Gastroesophageal sphincter (tissue), 3 donors: Measurements from ENCODE around the gene JARID2.

Source experiments
- EP300 ChIP-seq: sonication (generic); formaldehyde crosslinking; IDR thresholded peaks from one replicate; pipeline ENCODE4 v1.6.1; 2017; ENCODE audit warnings: antibody characterized with exemption, mild to moderate bottlenecking
- POLR2A ChIP-seq, 2 donors: fragments of 450-650 bp; IDR thresholded peaks; one replicate each; pipeline ENCODE4 v1.6.1; 2017; ENCODE audit warnings: antibody characterized with exemption in 2 of 2, mild to moderate bottlenecking in 2 of 2, moderate library complexity in 1 of 2
- POLR2AphosphoS5 ChIP-seq: sonication (generic); formaldehyde crosslinking; IDR thresholded peaks from one replicate; pipeline ENCODE4 v1.6.1; 2017; ENCODE audit warnings: antibody characterized with exemption
- TF ChIP-seq, protein P1 (sequence below), 4 experiments: fragments of 200-600 bp in 2 of 4; fragments of 450-650 bp in 2 of 4; sonication (generic) in 1 of 4; IDR thresholded peaks; one replicate each; pipeline ENCODE4 v1.5.1; 2017 to 2019; ENCODE audit warnings: antibody characterized with exemption in 4 of 4, mild to moderate bottlenecking in 2 of 4, moderate library complexity in 2 of 4

DNA sequence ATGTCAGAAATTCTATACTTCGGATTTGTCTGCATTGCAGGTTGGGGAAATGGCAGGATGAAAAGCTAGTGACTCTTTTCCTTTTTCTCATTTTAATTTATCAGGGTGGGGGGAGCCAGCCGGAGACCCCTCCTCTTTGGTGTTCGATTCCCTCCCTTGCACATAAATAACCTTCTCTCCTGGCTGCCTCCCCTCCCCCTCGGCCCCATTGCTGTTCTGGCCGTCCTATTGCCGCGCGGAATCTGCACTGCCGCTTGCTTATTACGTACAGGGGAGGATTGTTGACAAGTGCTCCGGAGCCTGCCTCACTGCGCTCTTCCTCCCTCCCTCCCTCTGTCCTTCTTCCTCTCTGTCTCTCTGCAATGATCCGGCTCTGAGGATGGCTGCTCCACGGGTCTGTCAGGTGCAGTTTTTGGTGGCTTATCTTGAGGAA, 154.7 kb downstream of the JARID2 start:
- TF ChIP-seq, protein P1, sequence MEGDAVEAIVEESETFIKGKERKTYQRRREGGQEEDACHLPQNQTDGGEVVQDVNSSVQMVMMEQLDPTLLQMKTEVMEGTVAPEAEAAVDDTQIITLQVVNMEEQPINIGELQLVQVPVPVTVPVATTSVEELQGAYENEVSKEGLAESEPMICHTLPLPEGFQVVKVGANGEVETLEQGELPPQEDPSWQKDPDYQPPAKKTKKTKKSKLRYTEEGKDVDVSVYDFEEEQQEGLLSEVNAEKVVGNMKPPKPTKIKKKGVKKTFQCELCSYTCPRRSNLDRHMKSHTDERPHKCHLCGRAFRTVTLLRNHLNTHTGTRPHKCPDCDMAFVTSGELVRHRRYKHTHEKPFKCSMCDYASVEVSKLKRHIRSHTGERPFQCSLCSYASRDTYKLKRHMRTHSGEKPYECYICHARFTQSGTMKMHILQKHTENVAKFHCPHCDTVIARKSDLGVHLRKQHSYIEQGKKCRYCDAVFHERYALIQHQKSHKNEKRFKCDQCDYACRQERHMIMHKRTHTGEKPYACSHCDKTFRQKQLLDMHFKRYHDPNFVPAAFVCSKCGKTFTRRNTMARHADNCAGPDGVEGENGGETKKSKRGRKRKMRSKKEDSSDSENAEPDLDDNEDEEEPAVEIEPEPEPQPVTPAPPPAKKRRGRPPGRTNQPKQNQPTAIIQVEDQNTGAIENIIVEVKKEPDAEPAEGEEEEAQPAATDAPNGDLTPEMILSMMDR (IDR thresholded peaks at IDR 0.05), result no peak
- no peak for TF ChIP-seq POLR2AphosphoS5
- no peak for TF ChIP-seq POLR2A (IDR thresholded peaks at IDR 0.05)
- TF ChIP-seq EP300, result no peak
